ENCODE results near the gene DLD.

DNA sequence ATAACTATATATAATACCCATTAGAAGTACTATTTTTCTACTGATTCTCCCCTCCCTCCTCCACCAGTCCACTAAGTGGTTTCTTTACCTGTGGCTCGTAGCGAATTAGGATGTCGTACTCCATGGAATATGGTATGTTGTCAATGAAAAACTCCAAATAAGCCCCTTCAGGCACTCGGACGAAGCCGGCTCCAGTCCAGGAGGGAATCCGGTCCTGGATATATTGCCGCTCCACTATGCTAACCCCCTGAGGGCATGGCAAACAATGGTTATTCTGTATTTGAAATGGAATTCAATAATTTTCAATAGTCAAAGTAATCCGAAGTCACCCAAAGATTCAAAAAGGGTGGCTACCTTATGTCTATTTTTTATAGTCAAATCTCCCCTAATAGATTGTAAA lies 71.8 kb downstream of the DLD start:
- TF ChIP-seq CTCF (IDR thresholded peaks at IDR 0.05) (no peak), POLR2AphosphoS5 (IDR thresholded peaks at IDR 0.05; ENCODE audit: low read depth, low read length) (no peak), TCF7L2 (IDR thresholded peaks at IDR 0.05; ENCODE audit: low read depth, low read length) (no peak)
